Osteocyte (in vitro differentiated cells): ENCODE results near the gene MPZ. TPM values are rescaled to one million over a fixed set of nuclear protein-coding genes. Genes with fewer than 3 reads are reported as not detected.

ENCODE experiments used
- DNase-seq: peaks from one replicate; pipeline ENCODE4 v3.0.0; 2021; ENCODE audit warnings: mixed read lengths; ENCODE audit not compliant: unreplicated experiment; ENCODE audit errors: extremely low spot score
- H3K27ac Mint-ChIP-seq: one replicate; pipeline ENCODE4 v1.8.0; 2021; ENCODE audit warnings: mild to moderate bottlenecking, mixed read lengths; ENCODE audit not compliant: unreplicated experiment
- H3K27me3 Mint-ChIP-seq: one replicate; pipeline ENCODE4 v1.8.0; 2021; ENCODE audit warnings: mixed read lengths; ENCODE audit not compliant: unreplicated experiment
- H3K36me3 Mint-ChIP-seq: one replicate; pipeline ENCODE4 v1.8.0; 2021; ENCODE audit warnings: mixed read lengths; ENCODE audit not compliant: unreplicated experiment
- H3K4me1 Mint-ChIP-seq: one replicate; pipeline ENCODE4 v1.8.0; 2021; ENCODE audit warnings: mixed read lengths; ENCODE audit not compliant: unreplicated experiment
- H3K4me3 Mint-ChIP-seq: one replicate; pipeline ENCODE4 v1.8.0; 2021; ENCODE audit warnings: mild to moderate bottlenecking, moderate library complexity, mixed read lengths; ENCODE audit not compliant: unreplicated experiment
- H3K9me3 Mint-ChIP-seq: one replicate; pipeline ENCODE4 v1.8.0; 2021; ENCODE audit warnings: mixed read lengths; ENCODE audit not compliant: unreplicated experiment
- CTCF ChIP-seq: fragments of 200-600 bp; sonication (generic); IDR thresholded peaks from 2 replicates; pipeline ENCODE4 v1.5.0; 2021; ENCODE audit warnings: antibody characterized with exemption, mild to moderate bottlenecking, moderate library complexity
- total RNA-seq: library from RNA; stranded (reverse); gene quantifications from 2 replicates; pipeline ENCODE4 v1.2.1, GENCODE V29; 2021

The MPZ gene
- total RNA-seq, 1 donor from 2014 or later, result 0.81 TPM

- Mint-ChIP-seq H3K4me3 (no peak overlapping the region), H3K27ac (no peak overlapping the region), H3K27me3 (peaks cover 58% of the 10 kb centered on the region), H3K36me3 (peaks cover 3% of the 10 kb centered on the region), H3K9me3 (peaks cover 5% of the 10 kb centered on the region), H3K4me1 (peaks cover 22% of the 10 kb centered on the region)
- no peak for TF ChIP-seq CTCF
- DNase-seq, result no peak
These were observed 48.2 kb downstream of the MPZ start for GRCh38 chr1:161261261-161262235.

GRCh38 chr1:161260376-161261260 is 49.1 kb downstream of the MPZ start:
- Mint-ChIP-seq H3K27ac (no peak overlapping the region), H3K4me1 (peaks cover 16% of the 10 kb centered on the region), H3K36me3 (peaks cover 3% of the 10 kb centered on the region), H3K4me3 (no peak overlapping the region), H3K9me3 (peaks cover 6% of the 10 kb centered on the region), H3K27me3 (peaks cover 57% of the 10 kb centered on the region)
- TF ChIP-seq CTCF, result no peak
- DNase-seq, result no peak

- no peak for TF ChIP-seq CTCF
- Mint-ChIP-seq H3K36me3 (peaks cover 3% of the 10 kb centered on the region), H3K27ac (no peak overlapping the region), H3K4me3 (no peak overlapping the region), H3K9me3 (peaks cover 9% of the 10 kb centered on the region), H3K4me1 (peaks cover 16% of the 10 kb centered on the region), H3K27me3 (peaks cover 57% of the 10 kb centered on the region)
- DNase-seq, result no peak
These were observed 50.0 kb downstream of the MPZ start for GRCh38 chr1:161259765-161260164.

- Mint-ChIP-seq H3K27ac (no peak overlapping the region), H3K36me3 (peaks cover 3% of the 10 kb centered on the region), H3K4me1 (peaks cover 16% of the 10 kb centered on the region), H3K27me3 (peaks cover 55% of the 10 kb centered on the region), H3K9me3 (peaks cover 9% of the 10 kb centered on the region), H3K4me3 (peak overlapping the region; percentile 65)
- TF ChIP-seq CTCF, result no peak
- no peak for DNase-seq
These were observed 50.4 kb downstream of the MPZ start for GRCh38 chr1:161259345-161259702.
